HL-60 (cell line): ENCODE results near the gene SORT1.

Experiments used
- DNase-seq, 2 experiments: peaks; one replicate each; pipeline ENCODE4 v3.0.0-alpha.2; 2010 to 2020; ENCODE audit warnings: low read depth in 1 of 2, low spot score in 1 of 2
- H3K27ac ChIP-seq: fragments of 250-450 bp; sonication (Bioruptor Pico); replicated peaks from 2 replicates; pipeline ENCODE4 v1.5.1; 2020; ENCODE audit warnings: mild to moderate bottlenecking, moderate library complexity
- H3K27me3 ChIP-seq: fragments of 250-450 bp; sonication (Bioruptor Pico); 2 replicates; pipeline ENCODE4 v1.5.1; 2021; ENCODE audit warnings: mild to moderate bottlenecking, moderate library complexity; ENCODE audit not compliant: insufficient read depth, poor library complexity, severe bottlenecking
- H3K4me3 ChIP-seq: replicated peaks from 2 replicates; pipeline ENCODE4 v1.5.1; 2011; ENCODE audit warnings: mild to moderate bottlenecking, control low read depth, low read length; ENCODE audit not compliant: insufficient read depth
- CTCF ChIP-seq: IDR thresholded peaks from one replicate; pipeline ENCODE4 v1.5.1; 2011; ENCODE audit warnings: low read length, control low read depth, inconsistent platforms; ENCODE audit not compliant: insufficient read depth
- GABPA ChIP-seq: IDR thresholded peaks from 2 replicates; pipeline ENCODE4 v1.6.1; 2012; ENCODE audit warnings: low read depth
- POLR2AphosphoS5 ChIP-seq: IDR thresholded peaks from 2 replicates; pipeline ENCODE4 v1.6.1; 2012; ENCODE audit warnings: low read depth
- REST ChIP-seq: IDR thresholded peaks from 2 replicates; pipeline ENCODE4 v1.6.1; 2012; ENCODE audit warnings: low read depth; ENCODE audit not compliant: insufficient replicate concordance
- SPI1 ChIP-seq: IDR thresholded peaks from 2 replicates; pipeline ENCODE4 v1.6.1; 2012; ENCODE audit warnings: low read depth, mild to moderate bottlenecking, borderline replicate concordance

SORT1 gene

GRCh38 chr1:109404838-109405237 is 7.1 kb upstream of the SORT1 start:
- no peak for DNase-seq

GRCh38 chr1:109402025-109402424 is 4.3 kb upstream of the SORT1 start:
- DNase-seq, result no peak
- Histone ChIP-seq H3K4me3 (no peak overlapping the region), H3K27me3 (peaks cover 14% of the 10 kb centered on the region), H3K27ac (no peak overlapping the region)
- no peak for TF ChIP-seq POLR2AphosphoS5

More at GRCh38 chr1:109404838-109405237, 7.1 kb upstream of the SORT1 start:
- TF ChIP-seq REST, result no peak
- no peak for TF ChIP-seq SPI1
- TF ChIP-seq POLR2AphosphoS5, result no peak
- no peak for TF ChIP-seq CTCF
- no peak for TF ChIP-seq GABPA
- Histone ChIP-seq H3K4me3 (no peak overlapping the region), H3K27me3 (no peaks in the 10 kb centered on the region), H3K27ac (no peak overlapping the region)

GRCh38 chr1:109400035-109400655 is 2.4 kb upstream of the SORT1 start:
- Histone ChIP-seq H3K4me3 (no peak overlapping the region), H3K27me3 (peaks cover 22% of the 10 kb centered on the region), H3K27ac (no peak overlapping the region)
- no peak for TF ChIP-seq GABPA
- TF ChIP-seq POLR2AphosphoS5, result no peak
- TF ChIP-seq REST, result no peak
- TF ChIP-seq SPI1, result no peak
- no peak for TF ChIP-seq CTCF
- DNase-seq, result no peak

GRCh38 chr1:109399326-109399957 is 1.7 kb upstream of the SORT1 start:
- TF ChIP-seq SPI1 (no peak), GABPA (no peak), REST (no peak), POLR2AphosphoS5 (no peak), CTCF (no peak)

More at GRCh38 chr1:109399326-109399957, 1.7 kb upstream of the SORT1 start:
- no peak overlapping the region for H3K4me3 ChIP-seq
- DNase-seq, result peak; percentile 21 to 26
- H3K27me3 ChIP-seq, result peaks cover 22% of the 10 kb centered on the region
- no peak overlapping the region for H3K27ac ChIP-seq
